ENCODE measurements around the gene URM1.

GRCh38 chr9:128361296-128361985 is 9.7 kb upstream of the URM1 start:
- no peak for TF ChIP-seq CTCF (IDR thresholded peaks at IDR 0.05)
- TF ChIP-seq POLR2AphosphoS5 (IDR thresholded peaks at IDR 0.05), result no peak
- TF ChIP-seq POLR2A (IDR thresholded peaks at IDR 0.05), result no peak
